DMS79 treated with DMSO at 0.1 percent for 48 hours (cell line): ENCODE measurements around the gene NKAIN2.
"Not testable (repeated sequence)": the region's sequence is repeated elsewhere in the genome, so short reads cannot be mapped to it uniquely, and the experiment has no call there.

Source experiments
- DNase-seq: peaks from one replicate; lab custom pipeline; 2025; lab: John Stamatoyannopoulos, UW

NKAIN2 gene

DNA sequence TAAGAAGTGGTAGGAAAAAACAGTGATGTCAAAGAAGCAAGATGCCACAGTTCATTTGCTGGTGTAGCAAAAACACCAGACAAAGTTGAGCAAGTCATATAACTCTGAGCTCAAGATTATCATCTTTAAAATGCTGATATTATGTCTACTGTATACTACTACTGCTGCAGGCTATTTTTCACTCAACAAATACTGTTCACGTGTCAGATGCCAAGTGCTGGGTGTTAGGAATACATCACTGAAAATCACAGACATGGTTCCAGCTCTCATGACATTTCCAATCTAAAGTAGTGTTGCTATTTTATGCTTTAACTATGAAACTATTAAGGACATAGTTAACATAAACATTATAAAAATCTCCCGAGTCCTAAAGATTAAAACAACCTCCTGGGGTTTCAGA is 163.0 kb downstream of the NKAIN2 start:
- DNase-seq = peak; percentile 82

DNA sequence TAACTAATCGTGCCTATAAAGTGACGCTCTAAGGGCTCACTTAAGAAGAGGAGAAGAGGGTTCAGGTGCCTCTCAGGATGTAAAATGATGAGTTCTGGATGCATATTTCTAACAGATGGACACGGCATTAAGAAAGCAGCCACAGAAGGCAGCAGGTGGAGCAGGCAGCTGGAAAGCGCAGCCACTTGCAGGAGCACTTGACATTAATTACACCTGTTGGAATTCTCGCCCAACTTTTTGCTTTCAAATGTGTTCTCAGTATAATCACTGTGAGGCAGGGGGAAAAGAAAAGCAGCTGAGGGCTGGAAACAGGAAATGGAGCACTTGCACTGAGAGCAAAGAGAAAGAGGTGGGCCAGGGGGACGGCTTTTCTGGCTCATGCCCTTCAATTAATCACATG is 164.2 kb downstream of the NKAIN2 start:
- DNase-seq = peak; percentile 99

DNA sequence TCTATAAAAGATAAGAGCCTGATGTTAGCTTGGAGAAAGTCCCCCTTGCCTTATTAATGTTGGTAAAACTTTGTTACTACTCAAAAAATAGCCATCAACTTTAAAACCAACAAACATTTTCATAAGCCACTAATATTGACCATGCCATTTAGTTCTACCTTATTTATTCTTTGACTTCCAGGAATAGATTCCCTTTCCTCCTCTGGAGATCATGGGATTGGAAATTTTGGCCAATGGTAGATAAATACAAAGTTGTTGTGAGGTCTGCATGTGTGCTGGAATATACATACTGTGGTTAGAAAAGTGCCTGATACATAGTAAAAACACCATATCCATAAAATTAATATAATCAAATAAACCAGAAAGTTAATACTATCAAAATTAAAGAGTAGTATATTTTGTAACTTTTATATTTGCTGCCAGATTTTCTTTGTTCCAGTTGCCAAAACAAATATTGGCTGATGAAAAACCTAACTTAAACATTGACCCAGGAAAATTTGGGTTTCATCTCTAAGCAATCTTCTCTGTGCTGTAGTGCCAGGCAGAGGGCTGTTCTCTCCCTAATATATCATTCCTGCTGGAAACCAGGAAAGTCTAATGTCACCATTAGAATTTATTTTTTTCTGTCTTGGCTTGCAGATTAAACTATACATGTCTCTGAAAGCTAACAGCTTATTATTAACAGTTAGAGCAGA is 169.1 kb downstream of the NKAIN2 start:
- DNase-seq = no peak

DNA sequence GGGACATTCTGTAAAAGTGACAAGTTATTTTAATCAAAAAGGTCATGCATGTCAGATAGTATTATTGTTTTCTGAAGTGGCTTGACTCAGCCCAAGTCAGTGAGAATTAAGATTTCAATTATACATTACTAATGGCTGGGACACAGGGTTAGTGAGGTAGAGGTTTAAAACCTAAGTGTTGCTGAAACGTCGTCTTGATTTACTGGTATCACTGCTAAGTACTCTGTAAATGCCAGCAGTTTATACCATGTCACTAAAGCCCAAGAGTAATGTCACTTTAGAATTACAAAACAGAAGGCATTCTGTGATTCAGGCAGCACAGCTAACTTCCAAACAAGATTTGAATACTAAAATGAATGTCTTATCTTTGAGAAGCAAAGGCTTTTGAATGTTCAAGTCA is 176.6 kb downstream of the NKAIN2 start:
- no peak for DNase-seq

DNA sequence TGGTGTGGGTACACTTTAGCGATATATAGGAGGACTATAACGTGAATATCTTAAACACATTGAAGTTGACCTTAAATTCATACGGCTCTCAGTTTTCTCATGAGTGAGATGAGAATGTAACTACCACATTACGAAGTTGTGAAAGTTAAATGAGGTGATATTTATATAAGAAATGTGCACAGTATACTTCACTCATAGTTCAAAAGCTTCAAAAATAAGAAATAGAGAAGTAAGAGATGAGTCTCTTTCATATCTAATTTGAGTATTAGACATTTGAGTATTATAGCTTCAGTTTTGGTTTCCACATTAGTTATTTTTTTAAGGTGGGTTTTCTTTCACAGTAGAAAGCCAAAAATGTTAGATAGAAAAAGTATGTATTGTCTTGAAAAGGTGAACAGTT is 183.3 kb downstream of the NKAIN2 start:
- DNase-seq = no peak

DNA sequence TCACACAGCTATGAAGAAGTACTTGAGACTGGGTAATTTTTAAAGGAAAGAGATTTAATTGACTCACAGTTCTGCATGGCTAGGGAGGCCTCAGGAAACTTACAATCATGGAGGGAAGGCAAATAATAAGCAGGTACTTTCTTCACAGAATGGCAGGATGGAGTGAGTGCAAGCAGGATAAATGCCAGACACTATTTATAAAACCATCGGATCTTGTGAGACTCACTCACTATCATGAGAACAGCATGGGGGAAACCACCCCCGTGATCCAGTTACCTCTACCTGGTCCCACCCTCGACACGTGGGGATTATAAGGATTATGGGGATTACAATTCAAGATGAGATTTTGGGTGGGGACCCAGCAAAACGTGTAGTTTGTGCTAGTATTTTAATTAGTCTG is 186.3 kb downstream of the NKAIN2 start:
- not testable (repeated sequence) for DNase-seq

DNA sequence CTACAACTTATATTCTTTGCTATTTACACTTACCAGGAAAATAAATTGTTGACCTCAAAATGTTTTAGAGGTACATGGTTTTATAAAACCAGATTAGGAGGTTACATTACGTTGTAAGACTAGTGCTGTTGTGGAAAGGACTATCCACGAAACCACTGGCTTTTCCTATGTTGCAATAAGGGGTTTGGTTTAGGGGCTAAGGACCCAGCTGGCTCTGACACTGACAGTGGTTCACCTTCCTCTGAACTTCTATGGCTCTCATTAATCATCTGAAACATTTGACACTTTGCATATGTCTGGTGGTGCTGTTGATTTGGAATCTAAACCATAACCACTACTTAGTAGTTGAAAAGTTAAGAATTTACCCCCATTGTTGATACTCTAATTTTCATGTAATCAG is 186.7 kb downstream of the NKAIN2 start:
- no peak for DNase-seq

DNA sequence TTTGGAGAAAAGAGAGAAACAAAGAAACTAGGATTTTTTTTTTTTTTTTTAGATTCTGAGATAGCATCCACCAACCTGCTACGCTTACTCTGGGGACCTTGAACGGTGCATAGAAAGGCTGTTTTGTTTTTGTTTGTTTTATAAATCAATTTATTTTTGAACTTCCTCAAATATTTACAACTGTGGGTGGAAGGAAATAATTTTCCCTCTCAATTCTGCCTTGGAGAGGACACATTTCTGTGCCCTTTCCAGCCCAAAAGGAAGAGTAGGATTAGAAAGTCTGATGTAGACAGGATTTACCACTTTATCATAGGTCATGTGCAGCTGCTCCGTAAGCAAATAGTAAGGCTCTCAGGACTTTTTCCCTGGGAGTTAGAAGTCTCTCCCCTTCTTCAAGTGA is 190.5 kb downstream of the NKAIN2 start:
- DNase-seq = no peak

DNA sequence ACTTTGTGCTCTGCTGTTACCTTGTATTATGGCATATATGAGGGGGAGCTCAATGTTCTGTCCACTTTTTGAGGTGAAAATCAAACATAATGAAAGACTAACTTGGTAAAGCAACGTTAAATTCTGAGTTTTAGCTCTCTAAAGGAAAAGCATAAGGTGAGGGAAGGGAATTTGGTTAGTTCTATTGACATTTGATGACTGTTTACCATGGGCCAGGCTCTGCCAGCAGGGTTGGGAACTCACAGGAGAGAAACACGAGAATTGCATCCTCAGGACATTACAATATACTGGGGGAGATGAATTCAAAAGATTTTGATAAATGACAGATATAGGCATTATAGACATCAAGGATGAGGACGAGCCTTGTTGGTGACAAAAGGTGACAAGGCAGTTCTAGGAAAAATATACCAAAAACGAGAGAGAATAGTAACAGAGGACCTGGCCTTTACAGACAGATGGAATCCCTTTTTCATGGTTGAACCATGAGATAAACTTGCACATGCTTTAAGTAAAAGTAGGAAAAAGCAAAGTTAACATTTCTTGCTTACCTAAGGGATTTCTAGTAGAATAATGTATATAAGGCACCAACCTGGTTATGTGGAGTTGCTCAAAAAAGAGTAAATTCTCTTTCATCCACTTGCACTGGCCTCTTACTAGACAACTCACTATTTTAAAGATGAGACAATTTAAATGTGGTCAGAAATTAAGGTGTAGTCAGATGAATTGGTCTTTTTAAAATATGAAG is 191.4 kb downstream of the NKAIN2 start:
- no peak for DNase-seq

DNA sequence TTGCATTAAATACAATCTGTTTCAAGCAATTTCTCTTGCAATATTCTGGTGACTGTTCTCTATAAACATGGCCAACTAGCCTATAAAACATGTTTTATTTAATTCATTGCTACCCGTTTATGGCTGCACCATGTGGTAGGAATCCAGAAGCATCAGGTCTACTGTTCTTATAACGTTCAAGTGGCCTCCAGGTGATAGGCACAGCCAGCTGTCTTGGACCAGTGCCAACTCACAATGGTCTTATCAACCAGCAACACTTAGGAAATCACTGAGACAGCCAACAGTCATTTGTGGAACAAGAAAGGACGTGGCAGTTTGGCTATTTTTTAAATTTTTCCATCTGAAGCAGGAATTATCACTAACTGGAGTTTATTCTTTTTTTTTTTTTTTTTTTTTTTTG is 193.6 kb downstream of the NKAIN2 start:
- DNase-seq = peak; percentile 77

DNA sequence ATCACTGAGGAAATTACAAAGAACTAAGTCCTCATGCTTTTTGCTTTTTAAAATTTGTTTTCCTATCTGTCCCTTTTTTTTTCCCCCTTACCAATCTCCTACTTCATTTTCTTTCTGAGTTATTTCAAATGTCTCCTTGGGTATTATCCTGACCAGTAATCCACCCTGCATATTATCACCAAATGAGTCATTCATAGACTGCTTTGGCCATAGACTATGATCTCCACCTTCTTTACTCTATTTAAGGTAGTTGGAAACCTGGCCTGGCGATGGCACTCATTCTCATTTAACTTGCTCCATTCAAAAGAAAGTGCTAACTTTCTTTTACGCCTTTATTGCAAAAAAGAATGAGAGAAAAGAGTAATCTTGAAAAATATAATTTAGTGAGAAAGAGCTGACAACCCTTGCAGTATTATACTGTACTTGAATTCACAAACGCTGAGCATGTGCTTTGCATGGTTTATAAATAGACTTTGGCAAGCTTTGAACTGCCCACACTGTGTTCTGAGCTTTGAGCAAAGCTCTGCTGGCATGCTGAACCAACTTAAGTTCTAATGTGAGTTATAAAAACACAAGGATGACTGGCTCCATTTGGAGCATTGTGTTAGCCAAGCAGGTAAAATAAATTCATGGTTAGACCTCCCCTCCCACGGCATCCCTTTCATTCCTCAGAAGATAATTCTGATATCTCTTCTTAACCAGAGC is 198.9 kb downstream of the NKAIN2 start:
- DNase-seq = no peak

DNA sequence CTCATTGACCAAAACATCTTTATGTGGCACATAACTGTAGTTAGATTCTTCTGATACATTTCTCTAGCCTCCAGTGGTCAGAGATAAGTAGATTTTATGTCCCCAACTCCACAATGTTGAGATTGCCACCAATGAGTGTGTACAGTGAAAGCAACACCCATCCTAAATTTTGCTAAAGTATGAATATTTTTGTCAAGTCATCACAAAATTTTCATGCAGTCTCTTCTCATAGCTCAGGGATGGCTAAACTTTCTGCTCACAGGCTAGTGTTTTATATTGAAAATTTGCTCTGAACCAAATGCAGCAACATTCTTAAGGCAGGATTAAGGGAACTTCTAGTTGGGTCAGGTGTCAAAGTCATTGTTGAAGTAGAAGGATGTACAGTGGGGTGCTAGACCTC is 203.6 kb downstream of the NKAIN2 start:
- DNase-seq = no peak

DNA sequence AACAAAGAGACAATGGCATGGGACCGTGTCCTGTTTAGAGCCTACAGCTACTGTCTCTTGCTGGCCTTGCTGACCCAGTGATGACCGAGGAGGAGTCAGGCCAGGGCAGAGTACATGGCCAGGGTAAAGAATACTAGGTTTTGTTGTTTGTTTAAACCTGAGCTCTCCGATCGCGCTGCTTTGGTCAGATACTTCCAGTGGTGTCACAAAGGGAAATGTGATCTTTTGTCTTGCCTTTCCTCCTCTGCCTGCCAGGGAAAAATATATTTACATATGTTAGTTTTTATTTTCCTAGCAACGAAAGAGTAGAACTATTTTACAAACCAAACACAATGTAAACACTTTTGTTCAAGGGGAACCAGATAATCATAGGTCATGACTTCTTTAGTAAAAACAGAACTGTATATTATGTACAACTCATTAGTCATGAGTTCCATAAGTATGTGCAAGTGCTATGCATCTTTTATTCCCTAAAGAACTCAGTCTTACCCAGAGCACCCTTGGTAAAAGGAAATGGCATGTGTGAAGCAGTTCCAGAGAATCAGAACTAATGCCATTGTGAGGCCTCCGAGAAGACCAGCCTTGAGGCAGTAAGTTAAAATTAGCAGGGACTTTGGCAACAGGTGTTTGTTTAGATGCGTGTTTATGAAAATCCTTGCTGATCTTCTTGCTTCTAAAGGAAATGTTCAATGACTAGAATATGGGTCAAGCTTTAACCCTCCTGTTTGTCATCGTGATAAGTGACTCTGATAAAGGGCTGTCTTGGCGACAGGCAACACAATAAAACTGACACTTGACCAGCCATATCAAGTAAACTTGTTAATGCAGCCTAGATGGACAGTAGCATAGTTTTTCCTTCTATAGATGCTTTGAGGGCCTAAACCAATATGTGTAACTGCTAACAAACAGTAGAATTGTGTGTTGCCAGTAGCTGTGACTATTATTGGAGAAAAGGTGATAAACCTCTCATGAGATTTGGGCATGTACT is 204.6 kb downstream of the NKAIN2 start:
- no peak for DNase-seq

DNA sequence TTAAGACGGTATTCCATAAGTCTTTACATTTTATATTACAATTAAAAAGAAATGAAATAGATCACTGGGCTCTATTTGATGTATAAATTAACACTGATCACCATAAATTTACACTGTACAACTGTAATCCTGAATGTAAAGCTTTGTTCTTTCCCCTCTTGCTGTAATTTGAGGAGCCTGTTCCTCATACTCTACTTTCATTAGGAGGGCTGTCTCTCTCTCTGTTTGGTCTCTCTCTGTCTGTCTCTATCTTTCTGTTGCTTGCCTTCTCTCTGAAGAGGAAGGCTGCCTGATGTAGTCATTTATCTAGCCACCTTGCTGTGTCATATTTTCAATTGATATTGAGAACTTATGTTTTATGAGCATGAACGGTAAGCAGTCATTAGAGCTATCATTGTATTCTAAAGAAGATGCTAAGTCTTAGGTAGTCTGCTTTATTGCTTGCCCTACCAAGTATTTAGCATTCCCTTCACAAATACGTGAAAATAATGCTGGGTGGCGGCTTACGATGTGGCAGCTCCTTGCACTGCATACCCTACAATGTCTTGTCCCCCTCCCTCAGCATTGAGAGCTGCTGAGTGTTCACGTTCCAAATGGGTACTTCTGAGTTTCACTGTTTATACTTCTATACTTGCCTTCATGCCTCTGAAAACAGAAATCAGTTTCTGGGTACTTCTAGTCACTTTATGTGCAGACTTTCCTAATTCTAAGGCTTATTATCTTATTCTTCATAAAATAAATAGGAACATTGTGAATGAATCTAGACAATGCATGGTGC is 205.5 kb downstream of the NKAIN2 start:
- no peak for DNase-seq

DNA sequence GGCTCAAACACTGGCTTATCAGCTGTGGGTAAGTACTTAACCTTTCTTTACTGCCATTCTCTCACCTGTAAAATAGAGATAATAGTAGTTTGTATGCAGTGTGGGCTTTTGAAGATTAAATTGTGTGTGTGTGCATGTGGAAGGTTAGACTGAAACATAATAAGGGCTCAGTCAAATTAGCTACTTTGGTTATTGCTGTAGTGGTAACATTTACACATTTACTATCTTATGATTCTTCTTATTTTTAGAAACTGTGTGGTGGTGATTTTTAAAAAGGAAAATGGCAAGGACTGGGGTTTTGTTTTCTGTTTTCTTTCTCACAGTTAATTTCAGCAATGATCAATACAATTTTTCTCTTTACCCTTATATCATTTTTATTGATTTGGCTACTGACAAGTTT is 206.9 kb downstream of the NKAIN2 start:
- DNase-seq = no peak

DNA sequence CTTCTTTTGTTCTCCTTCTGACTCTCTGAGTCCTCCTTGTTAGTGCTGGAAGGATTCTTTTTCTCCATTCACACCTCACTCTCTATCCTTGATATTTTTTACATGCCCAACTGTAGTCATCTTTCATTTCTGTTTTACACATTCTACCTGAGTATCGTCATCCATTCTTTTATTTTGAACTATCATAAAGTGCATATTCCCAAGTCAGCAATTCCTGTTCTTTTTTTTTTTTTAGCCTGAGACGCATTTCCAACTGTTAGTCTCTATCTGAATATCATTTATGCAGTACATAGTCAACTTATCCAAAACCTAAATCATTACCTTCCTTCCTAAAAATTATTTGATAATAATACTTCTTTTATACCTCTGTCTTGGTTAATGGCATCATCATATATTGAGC is 207.5 kb downstream of the NKAIN2 start:
- no peak for DNase-seq

DNA sequence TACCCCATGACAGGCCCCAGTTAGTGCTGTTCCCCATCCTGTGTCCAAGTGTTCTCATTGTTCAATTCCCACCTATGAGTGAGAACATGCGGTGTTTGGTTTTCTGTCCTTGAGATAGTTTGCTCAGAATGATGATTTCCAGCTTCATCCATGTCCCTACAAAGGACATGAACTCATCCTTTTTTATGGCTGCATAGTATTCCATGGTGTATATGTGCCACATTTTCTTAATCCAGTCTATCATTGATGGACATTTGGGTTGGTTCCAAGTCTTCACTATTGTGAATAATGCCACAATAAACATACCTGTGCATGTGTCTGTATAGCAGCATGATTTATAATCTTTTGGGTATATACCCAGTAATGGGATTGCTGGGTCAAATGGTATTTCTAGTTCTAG is 218.4 kb downstream of the NKAIN2 start:
- not testable (repeated sequence) for DNase-seq

DNA sequence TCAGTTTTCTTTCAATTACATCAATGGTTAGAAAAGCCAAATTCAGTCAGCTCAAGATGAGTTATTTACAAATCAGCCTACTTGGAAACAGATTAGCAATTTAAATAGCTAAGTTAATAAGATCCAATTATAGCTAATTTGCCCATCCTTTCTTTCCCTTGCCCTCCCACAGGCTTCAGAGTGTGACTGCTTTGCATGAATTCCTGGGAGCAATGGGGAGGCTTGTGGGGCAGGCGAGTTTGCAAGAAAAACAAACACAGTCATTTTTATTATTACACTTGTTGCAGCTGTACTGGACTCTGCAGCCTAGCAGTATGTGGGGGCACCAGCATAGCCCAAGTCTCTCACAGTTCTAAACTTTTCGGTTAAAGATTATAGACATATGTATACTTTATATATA is 219.0 kb downstream of the NKAIN2 start:
- DNase-seq = no peak

DNA sequence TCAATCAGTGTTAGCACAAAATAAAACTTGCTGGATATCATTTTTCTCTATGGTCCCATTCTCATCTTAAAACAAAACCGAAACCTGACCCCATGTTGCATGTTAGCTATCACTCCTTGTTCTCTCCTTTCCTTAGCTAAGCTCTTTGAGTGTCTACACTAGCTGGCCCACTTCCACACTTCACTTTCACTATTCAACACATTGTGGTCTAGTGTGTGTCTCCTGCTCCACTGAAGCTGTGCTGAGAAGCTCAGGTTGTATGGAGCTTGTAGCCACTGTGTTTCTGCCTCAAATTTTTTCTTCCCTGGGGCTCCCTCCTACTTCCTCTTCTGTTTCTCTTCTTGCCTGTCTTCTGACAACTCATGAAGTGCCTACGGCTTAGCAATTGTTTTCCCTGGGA is 223.0 kb downstream of the NKAIN2 start:
- peak; percentile 15 for DNase-seq

DNA sequence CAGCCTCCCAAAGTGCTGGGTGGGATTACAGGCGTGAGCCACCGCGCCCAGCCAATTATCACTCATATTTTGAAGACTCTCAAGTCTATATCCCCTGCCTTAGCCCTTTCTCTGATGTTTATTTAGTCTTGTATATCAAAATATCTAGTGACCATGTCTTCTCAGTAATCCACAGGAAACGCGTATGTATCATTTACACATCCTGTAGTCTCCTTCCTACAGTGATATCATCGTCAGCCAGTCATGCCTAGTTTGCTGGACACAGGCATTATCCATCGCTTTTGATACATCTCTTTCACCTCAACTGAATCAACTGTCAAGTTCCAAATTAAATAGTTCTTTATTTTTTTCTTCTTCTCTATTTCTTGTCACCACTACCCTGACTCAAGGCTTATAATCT is 223.7 kb downstream of the NKAIN2 start:
- DNase-seq = no peak

DNA sequence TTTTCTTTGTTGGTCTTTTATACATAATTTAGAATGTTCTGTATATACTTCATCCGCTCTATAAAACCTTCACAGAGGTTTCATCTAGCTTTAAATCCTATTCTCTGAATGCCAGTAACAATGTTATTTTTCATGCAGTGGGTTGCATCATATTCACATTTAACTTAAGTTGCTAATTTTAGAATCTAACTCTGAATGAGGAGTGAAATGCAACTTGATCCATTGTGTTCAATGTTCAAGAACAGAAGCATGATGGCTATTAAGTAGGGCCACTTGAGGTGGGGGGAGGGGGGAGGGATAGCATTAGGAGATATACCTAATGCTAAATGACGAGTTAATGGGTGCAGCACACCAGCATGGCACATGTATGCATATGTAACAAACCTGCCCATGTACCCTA is 224.5 kb downstream of the NKAIN2 start:
- DNase-seq = no peak
